Diencephalon (tissue), 1 donor: ENCODE measurements around the gene TRNP1. TPM values are rescaled to one million over a fixed set of nuclear protein-coding genes. Genes with fewer than 3 reads are reported as not detected.

Experiments used
- total RNA-seq: library from RNA; depleted of rRNA; stranded (reverse); fragments of >200 nt; gene quantifications from one replicate; pipeline ENCODE4 v1.2.3, GENCODE V29; 2014

Gene TRNP1
- 23.3 TPM for total RNA-seq

GRCh38 chr1:26993237-26994019, at the start of gene TRNP1:
TRNP1 (plus strand) TSS chr1:26993692; CDS start chr1:26993787, 95 bp downstream.

DNA sequence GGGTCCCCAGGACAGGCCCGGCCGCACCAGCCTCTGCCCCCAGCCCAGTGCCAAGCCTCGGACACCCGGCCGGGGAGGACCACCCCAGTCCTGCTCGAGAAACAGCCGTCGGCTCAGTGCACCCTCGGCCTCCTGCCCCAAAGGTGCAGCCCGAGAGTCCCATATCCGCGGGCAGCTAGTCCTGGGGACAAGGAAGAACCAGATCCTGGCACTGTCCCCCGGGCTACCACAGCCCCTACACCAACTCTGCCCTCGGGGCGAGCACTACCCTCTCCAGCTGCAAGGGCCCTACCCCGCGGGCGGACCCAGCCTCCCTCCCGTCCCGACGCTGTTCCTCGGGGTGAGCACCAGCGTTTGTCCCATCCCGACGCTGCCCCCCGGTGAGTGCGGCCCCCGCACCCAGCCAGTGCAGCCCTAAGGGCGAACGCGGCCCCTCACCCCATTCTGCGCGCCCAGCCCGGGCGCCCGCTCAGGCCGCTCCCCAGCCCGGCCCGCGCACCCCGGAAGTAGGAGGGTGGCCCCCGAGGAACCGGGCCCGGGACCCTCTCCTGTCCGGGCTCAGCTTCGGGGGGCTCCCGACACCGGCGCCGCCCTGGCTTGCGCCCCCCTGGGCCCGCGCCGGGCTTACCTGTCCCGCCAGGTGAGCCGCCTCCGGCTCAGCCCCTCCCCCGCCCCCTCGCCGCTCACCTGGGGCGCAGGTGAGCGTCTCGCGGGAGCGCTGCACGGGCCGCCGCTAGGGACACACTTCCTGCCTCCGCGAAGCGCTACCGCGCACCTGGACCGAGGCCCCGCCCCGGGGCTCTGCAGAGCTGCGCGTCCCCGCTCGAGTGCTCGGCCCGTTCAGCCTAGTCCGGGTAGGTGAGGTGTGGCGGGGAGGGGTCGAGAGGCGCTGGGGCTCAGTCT, 33.5 kb upstream of the TRNP1 start, which contains the start of gene KDF1:
TSS of gene KDF1 (minus strand) at position 747 of the 903 bp plus-strand sequence. CDS start 8,088 bp downstream, outside the sequence.

Other genes with a start within 250 kb of the TRNP1 start
- gene PIGV, start 205.7 kb upstream of the TRNP1 start, total RNA-seq: 9.7 TPM
- gene ZDHHC18, start 167.0 kb upstream of the TRNP1 start, total RNA-seq: 11.1 TPM
- not detected for gene SFN, start 130.5 kb upstream of the TRNP1 start, total RNA-seq
- gene GPN2, start 103.4 kb upstream of the TRNP1 start, total RNA-seq: 14.8 TPM
- gene GPATCH3, start 93.2 kb upstream of the TRNP1 start, total RNA-seq: 9.5 TPM
- not detected for gene NR0B2, start 79.7 kb upstream of the TRNP1 start, total RNA-seq
- 26.5 TPM for gene NUDC, start 71.9 kb upstream of the TRNP1 start, total RNA-seq
- 0.23 TPM for gene KDF1, start 33.2 kb upstream of the TRNP1 start, total RNA-seq
- 0.23 TPM for gene TENT5B, start 19.2 kb downstream of the TRNP1 start, total RNA-seq
- 6.2 TPM for gene SLC9A1, start 161.4 kb downstream of the TRNP1 start, total RNA-seq
- gene WDTC1, start 240.9 kb downstream of the TRNP1 start, total RNA-seq: 23.8 TPM